LNCaP clone FGC (cell line): Measurements from ENCODE around the gene TRHDE.

Experiments used
- DNase-seq: peaks from one replicate; pipeline ENCODE4 v3.0.0-alpha.2; 2011; ENCODE audit warnings: low read depth
- H3K4me3 ChIP-seq: 2 replicates; pipeline ENCODE4 v1.5.1; 2011; ENCODE audit warnings: mild to moderate bottlenecking, low read depth, low read length, control low read depth
- CTCF ChIP-seq: IDR thresholded peaks from 2 replicates; pipeline ENCODE4 v1.5.1; 2012; ENCODE audit warnings: mild to moderate bottlenecking; ENCODE audit not compliant: control insufficient read depth, insufficient read depth; ENCODE audit errors: extremely low read depth

The TRHDE gene

GRCh38 chr12:72432037-72432604, 160.0 kb downstream of the TRHDE start:
- TF ChIP-seq CTCF = no peak
- no peak for DNase-seq

GRCh38 chr12:72433298-72433697, 161.1 kb downstream of the TRHDE start:
- no peak for DNase-seq
- no peak for TF ChIP-seq CTCF
- no peak overlapping the region for H3K4me3 ChIP-seq

More at GRCh38 chr12:72432037-72432604, 160.0 kb downstream of the TRHDE start:
- H3K4me3 ChIP-seq = no peak overlapping the region

DNA sequence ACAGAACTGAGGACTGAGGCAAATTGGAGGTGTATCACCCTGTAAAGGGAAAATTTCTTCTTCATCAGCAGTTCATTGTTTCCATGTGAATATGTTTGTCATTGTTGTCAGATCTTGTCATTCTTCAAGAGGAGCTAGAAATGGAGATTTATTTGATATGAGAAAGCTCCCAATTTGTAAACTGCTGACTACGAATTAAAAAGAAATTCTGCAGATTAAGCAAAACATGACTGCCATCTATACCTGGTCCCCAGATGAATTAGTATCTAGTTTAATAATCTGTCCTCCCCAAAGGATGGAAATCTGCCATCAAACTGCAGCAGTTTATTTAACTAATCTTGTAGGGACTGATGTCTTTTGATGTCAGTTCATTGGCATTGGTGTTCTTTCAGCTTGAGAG, 162.8 kb downstream of the TRHDE start:
- DNase-seq = no peak
- no peak overlapping the region for H3K4me3 ChIP-seq
- TF ChIP-seq CTCF = no peak

DNA sequence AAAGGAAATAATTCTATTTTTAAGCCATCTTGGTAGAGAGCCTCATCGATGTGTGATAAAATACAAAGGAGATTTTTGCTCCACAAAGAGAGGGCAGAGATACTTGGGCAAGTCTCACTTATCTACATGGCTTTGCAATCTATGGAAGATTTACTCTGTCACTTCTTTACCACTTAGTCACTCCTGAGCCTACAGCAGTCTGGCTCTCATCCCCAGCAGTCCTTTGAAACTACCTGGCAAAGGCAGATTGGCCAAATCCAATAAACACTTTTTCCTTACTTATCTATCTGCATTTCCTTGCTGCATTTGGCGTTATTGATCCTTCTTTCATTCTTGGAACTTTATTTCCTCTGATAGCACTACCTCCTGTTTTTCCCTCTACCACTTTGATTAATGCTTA, 170.0 kb downstream of the TRHDE start:
- no peak overlapping the region for H3K4me3 ChIP-seq
- TF ChIP-seq CTCF = no peak
- no peak for DNase-seq

GRCh38 chr12:72444125-72444524, 172.0 kb downstream of the TRHDE start:
- no peak overlapping the region for H3K4me3 ChIP-seq
- DNase-seq = no peak
- no peak for TF ChIP-seq CTCF

GRCh38 chr12:72444566-72444965, 172.4 kb downstream of the TRHDE start:
- no peak for TF ChIP-seq CTCF
- no peak for DNase-seq
- H3K4me3 ChIP-seq = no peak overlapping the region

- no peak for TF ChIP-seq CTCF
- DNase-seq = no peak
- no peak overlapping the region for H3K4me3 ChIP-seq
These were observed 175.9 kb downstream of the TRHDE start for GRCh38 chr12:72448089-72448488.
